Mucosa of descending colon (tissue), 3 donors: ENCODE data around the gene PLEKHG3. TPM values are rescaled to one million over a fixed set of nuclear protein-coding genes. Genes with fewer than 3 reads are reported as not detected.

Experiments used
- ATAC-seq: fragments of 200-7000 bp; cut with Tn5 transposase; one replicate; pipeline ENCODE4 v1.9.1; 2020; ENCODE audit warnings: mild to moderate bottlenecking, moderate library complexity
- DNase-seq, 3 donors: peaks; one replicate each; pipeline ENCODE4 v3.0.0-alpha.2; 2020
- H3K36me3 ChIP-seq: fragments of 200-600 bp; one replicate; pipeline ENCODE4 v1.8.0; 2021; ENCODE audit warnings: low read depth, mild to moderate bottlenecking
- H3K4me1 ChIP-seq: fragments of 200-600 bp; one replicate; pipeline ENCODE4 v1.8.0; 2021; ENCODE audit warnings: low read depth, mild to moderate bottlenecking
- H3K4me3 ChIP-seq: fragments of 200-600 bp; one replicate; pipeline ENCODE4 v1.8.0; 2021; ENCODE audit warnings: mild to moderate bottlenecking
- H3K9me3 ChIP-seq: fragments of 200-600 bp; one replicate; pipeline ENCODE4 v1.8.0; 2021; ENCODE audit warnings: mild to moderate bottlenecking
- CTCF ChIP-seq: fragments of 200-600 bp; IDR thresholded peaks from one replicate; pipeline ENCODE4 v1.8.0; 2022; ENCODE audit warnings: antibody characterized with exemption, mild to moderate bottlenecking
- intact Hi-C, 2 donors: fragments of 100-400 bp; cut with DNase I in 1 of 2; cut with micrococcal nuclease in 1 of 2; formaldehyde crosslinking; loops; one replicate each; pipeline versions ENCODE4 v1.11.0 to v1.11.1; 2022; cut with DNase I, micrococcal nuclease
- total RNA-seq, 3 donors: library from RNA; stranded (reverse); fragmentation: NEBNext Ultra II Directional in 2 of 3; extraction: Animal tissue kit (Norgen Biotek cat#: 25700) in 2 of 3; gene quantifications; one replicate each; pipeline versions ENCODE4 v1.2.1 to v1.2.4, GENCODE V29; 2021 to 2023
- donor health status: DM: no; HTN: no; CAD: no; lungs with moderate emphysema.
- donor health status: DM: no; HTN: no; CAD: no.
- donor health status: DM: no; HTN: yes; CAD: no.

PLEKHG3 gene
- total RNA-seq, 3 donors from 2014 or later: 72.0 to 96.6 (median 91.4) TPM

- no peak overlapping the region for H3K4me3 ChIP-seq
- H3K36me3 ChIP-seq: no peaks in the 10 kb centered on the region
- no peaks in the 10 kb centered on the region for H3K9me3 ChIP-seq
- H3K4me1 ChIP-seq: peaks cover 31% of the 10 kb centered on the region
- no peak for TF ChIP-seq CTCF
- peak in 1 of 3 donors; percentile 19 for DNase-seq
- ATAC-seq: no peak
- intact Hi-C loops: no loop called here
Observed at GRCh38 chr14:64728856-64729255, 24.6 kb downstream of the PLEKHG3 start.

- Histone ChIP-seq H3K9me3 (no peaks in the 10 kb centered on the region), H3K36me3 (no peaks in the 10 kb centered on the region), H3K4me1 (peaks cover 31% of the 10 kb centered on the region), H3K4me3 (no peak overlapping the region)
- DNase-seq (peak in 2 of 3 donors; percentile 16 to 31), ATAC-seq (no peak)
- TF ChIP-seq CTCF: no peak
- intact Hi-C loops: no loop called here
Observed at GRCh38 chr14:64729386-64730060, 25.3 kb downstream of the PLEKHG3 start.

- H3K4me3 ChIP-seq: no peak overlapping the region
- H3K36me3 ChIP-seq: no peaks in the 10 kb centered on the region
- intact Hi-C loops: no loop called here
- H3K9me3 ChIP-seq: no peaks in the 10 kb centered on the region
- peaks cover 26% of the 10 kb centered on the region for H3K4me1 ChIP-seq
- DNase-seq (peak in 1 of 3 donors; percentile 26), ATAC-seq (no peak)
- TF ChIP-seq CTCF: no peak
Observed at GRCh38 chr14:64730061-64730440, 25.8 kb downstream of the PLEKHG3 start.

- no peaks in the 10 kb centered on the region for H3K9me3 ChIP-seq
- no peak for TF ChIP-seq CTCF
- DNase-seq (peak in 1 of 3 donors; percentile 23), ATAC-seq (no peak)
- intact Hi-C loops: no loop called here
- no peak overlapping the region for H3K4me3 ChIP-seq
- H3K36me3 ChIP-seq: no peaks in the 10 kb centered on the region
- peaks cover 24% of the 10 kb centered on the region for H3K4me1 ChIP-seq
Observed at GRCh38 chr14:64730681-64731080, 26.5 kb downstream of the PLEKHG3 start.

- intact Hi-C loops: no loop called here
- H3K4me1 ChIP-seq: peaks cover 24% of the 10 kb centered on the region
- TF ChIP-seq CTCF: no peak
- H3K36me3 ChIP-seq: no peaks in the 10 kb centered on the region
- no peak for ATAC-seq
- DNase-seq: peak in 1 of 3 donors; percentile 20
- no peak overlapping the region for H3K4me3 ChIP-seq
- H3K9me3 ChIP-seq: no peaks in the 10 kb centered on the region
Observed at GRCh38 chr14:64731141-64731581, 26.9 kb downstream of the PLEKHG3 start.
